ENCODE measurements around the gene OLFM1.
"Not testable (repeated sequence)": the region's sequence is repeated elsewhere in the genome, so short reads cannot be mapped to it uniquely, and the experiment has no call there.

The OLFM1 gene

DNA sequence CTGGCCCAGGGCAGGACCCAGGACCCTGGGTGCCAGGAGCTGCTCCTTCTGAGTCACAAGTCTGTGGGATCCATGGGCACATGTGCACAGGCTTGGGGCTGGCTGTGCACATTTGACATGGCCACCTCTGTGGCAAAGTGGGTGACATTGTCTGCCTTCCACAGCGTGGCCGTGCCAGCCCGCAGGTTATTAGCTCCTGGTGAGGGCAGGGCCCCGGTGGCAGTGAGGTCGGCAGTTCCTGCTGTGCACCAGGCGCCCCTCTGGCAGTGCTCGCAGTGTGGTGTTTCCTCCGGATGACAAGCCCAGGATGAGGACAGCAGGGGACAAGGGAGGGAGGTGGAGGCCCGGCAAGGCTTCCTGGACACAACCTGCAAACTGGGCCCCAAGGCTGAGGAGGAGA is 60.5 kb downstream of the OLFM1 start:
- no peaks in the 10 kb centered on the region for H3K36me3 ChIP-seq (ENCODE audit: low read depth)
- no peak for ATAC-seq (ENCODE audit: low read depth)
- H3K4me3 ChIP-seq (ENCODE audit: severe bottlenecking) = no peak overlapping the region
- H3K27ac ChIP-seq (ENCODE audit: poor library complexity, severe bottlenecking) = no peak overlapping the region
- TF ChIP-seq, protein P1, sequence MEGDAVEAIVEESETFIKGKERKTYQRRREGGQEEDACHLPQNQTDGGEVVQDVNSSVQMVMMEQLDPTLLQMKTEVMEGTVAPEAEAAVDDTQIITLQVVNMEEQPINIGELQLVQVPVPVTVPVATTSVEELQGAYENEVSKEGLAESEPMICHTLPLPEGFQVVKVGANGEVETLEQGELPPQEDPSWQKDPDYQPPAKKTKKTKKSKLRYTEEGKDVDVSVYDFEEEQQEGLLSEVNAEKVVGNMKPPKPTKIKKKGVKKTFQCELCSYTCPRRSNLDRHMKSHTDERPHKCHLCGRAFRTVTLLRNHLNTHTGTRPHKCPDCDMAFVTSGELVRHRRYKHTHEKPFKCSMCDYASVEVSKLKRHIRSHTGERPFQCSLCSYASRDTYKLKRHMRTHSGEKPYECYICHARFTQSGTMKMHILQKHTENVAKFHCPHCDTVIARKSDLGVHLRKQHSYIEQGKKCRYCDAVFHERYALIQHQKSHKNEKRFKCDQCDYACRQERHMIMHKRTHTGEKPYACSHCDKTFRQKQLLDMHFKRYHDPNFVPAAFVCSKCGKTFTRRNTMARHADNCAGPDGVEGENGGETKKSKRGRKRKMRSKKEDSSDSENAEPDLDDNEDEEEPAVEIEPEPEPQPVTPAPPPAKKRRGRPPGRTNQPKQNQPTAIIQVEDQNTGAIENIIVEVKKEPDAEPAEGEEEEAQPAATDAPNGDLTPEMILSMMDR (IDR thresholded peaks at IDR 0.05; ENCODE audit: poor library complexity, severe bottlenecking) = no peak
- H3K9me3 ChIP-seq (ENCODE audit: severe bottlenecking) = no peaks in the 10 kb centered on the region
- DNase-seq (ENCODE audit: low spot score) = no peak
- no peaks in the 10 kb centered on the region for H3K4me1 ChIP-seq (ENCODE audit: insufficient read depth, poor library complexity, severe bottlenecking)
- peaks cover 36% of the 10 kb centered on the region for H3K27me3 ChIP-seq (ENCODE audit: insufficient read depth, poor library complexity, severe bottlenecking)

DNA sequence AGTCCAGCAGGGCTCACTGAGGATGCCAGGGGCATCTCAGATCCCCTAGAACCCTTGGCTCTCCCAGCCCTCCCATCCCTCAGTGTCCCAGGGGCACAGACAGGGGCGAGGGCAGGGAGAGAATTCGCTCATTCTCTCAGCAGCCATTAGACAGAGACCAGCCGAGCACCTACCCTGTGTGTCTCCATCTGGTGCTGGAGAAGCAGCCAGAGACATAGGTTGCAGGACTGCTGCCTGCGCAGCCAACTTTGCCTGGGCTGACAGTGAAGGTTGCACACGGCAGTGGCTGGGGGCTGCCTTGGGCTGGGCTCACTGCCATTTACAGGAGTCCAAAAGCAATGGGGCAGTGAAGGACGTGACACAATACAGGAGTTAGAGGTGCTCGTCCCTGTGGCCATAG is 60.9 kb downstream of the OLFM1 start:
- Histone ChIP-seq H3K9me3 (ENCODE audit: severe bottlenecking) (no peaks in the 10 kb centered on the region), H3K4me3 (ENCODE audit: severe bottlenecking) (no peak overlapping the region), H3K4me1 (ENCODE audit: insufficient read depth, poor library complexity, severe bottlenecking) (no peaks in the 10 kb centered on the region), H3K27ac (ENCODE audit: poor library complexity, severe bottlenecking) (no peak overlapping the region), H3K27me3 (ENCODE audit: insufficient read depth, poor library complexity, severe bottlenecking) (peaks cover 36% of the 10 kb centered on the region), H3K36me3 (ENCODE audit: low read depth) (no peaks in the 10 kb centered on the region)
- DNase-seq (ENCODE audit: low spot score) = no peak
- TF ChIP-seq, protein P1 (IDR thresholded peaks at IDR 0.05; ENCODE audit: poor library complexity, severe bottlenecking) = no peak
- no peak for ATAC-seq (ENCODE audit: low read depth)

DNA sequence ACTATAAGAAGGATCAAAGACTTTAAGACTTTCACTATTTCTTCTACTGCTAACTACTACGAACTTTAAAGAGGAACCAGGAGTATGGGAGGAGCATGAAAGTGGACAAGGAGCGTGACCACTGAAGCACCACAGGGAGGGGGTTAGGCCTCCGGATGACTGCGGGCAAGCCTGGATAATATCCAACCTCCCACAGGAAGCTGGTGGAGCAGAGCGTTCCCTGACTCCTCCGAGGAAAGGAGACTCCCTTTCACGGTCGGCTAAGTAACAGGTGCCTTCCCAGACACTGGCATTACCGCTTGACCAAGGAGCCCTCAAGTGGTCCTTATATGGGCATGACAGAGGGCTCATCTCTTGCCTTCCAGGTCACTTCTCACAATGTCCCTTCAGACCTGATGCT is 62.4 kb downstream of the OLFM1 start:
- H3K36me3 ChIP-seq (ENCODE audit: low read depth); H3K4me1 ChIP-seq (ENCODE audit: insufficient read depth, poor library complexity, severe bottlenecking); H3K4me3 ChIP-seq (ENCODE audit: severe bottlenecking); DNase-seq (ENCODE audit: low spot score); ATAC-seq (ENCODE audit: low read depth); H3K27ac ChIP-seq (ENCODE audit: poor library complexity, severe bottlenecking); H3K9me3 ChIP-seq (ENCODE audit: severe bottlenecking): not testable (repeated sequence)
- H3K27me3 ChIP-seq (ENCODE audit: insufficient read depth, poor library complexity, severe bottlenecking) = peaks cover 29% of the 10 kb centered on the region

DNA sequence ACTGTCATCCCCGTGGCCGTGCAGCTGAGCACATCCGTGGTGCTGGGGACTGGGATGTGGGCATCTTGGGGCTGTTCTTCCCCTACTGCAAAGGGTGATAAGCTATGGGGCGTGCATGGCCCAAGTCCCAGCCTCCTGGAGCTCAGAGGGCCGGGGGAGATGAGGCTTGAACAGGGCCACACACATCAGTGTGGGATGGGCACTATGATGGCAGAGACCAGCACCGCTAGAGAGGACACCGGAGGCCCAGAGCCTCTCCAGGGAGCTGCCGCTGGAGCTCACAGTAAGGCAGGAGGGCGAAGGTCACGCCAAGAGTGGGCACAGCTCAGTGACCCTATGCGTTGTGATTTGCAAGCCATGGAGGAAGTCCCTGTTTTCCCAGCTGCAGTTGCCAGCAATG is 63.5 kb downstream of the OLFM1 start:
- no peak for DNase-seq (ENCODE audit: low spot score)
- Histone ChIP-seq H3K4me3 (ENCODE audit: severe bottlenecking) (no peak overlapping the region), H3K36me3 (ENCODE audit: low read depth) (no peaks in the 10 kb centered on the region), H3K27me3 (ENCODE audit: insufficient read depth, poor library complexity, severe bottlenecking) (peaks cover 18% of the 10 kb centered on the region), H3K9me3 (ENCODE audit: severe bottlenecking) (no peaks in the 10 kb centered on the region), H3K4me1 (ENCODE audit: insufficient read depth, poor library complexity, severe bottlenecking) (no peaks in the 10 kb centered on the region), H3K27ac (ENCODE audit: poor library complexity, severe bottlenecking) (no peak overlapping the region)
- no peak for ATAC-seq (ENCODE audit: low read depth)
- TF ChIP-seq, protein P1 (IDR thresholded peaks at IDR 0.05; ENCODE audit: poor library complexity, severe bottlenecking) = no peak

DNA sequence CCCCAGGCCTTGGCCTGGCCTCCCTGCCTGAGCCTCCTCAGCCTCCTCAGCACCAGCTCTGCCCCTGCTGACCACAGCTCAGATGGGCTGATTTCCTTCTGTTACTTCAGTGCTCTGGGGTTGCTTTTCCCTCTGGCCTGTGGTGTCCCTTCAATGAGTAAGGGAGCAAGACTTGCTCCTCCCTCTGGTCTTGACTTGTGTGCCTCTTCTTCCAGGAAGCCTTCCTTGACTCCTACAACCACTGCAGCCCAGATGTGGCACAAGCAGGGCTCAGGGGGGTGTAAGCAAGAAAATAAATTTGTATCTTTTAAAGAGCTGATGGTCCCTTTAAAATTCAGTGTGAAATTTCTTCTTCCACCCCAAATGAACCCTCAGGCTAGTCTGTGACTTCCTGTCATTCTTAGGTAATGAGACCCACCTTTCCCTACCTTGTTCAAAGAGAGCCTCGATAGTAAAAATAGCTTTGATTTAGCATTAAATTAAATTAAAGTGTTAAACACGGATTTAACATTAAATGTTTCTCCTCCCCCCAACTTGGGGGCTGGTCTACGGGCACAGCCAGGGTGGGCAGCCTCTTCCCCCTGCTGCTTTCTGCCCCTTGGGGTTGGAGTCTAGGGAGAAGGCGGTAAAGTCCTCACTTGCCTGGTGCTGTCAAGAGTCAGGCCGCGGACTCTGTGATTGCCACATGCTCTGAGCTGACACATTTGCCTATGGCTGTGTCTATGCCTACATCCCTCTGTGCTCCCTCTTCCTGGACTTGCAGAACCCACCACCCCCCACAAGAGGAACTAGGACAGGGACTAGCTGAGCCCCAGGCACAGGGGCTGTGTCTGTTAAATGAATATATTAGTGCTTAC is 64.5 kb downstream of the OLFM1 start:
- Histone ChIP-seq H3K9me3 (ENCODE audit: severe bottlenecking) (no peaks in the 10 kb centered on the region), H3K4me1 (ENCODE audit: insufficient read depth, poor library complexity, severe bottlenecking) (no peaks in the 10 kb centered on the region), H3K27ac (ENCODE audit: poor library complexity, severe bottlenecking) (no peak overlapping the region), H3K27me3 (ENCODE audit: insufficient read depth, poor library complexity, severe bottlenecking) (peaks cover 24% of the 10 kb centered on the region), H3K4me3 (ENCODE audit: severe bottlenecking) (no peak overlapping the region), H3K36me3 (ENCODE audit: low read depth) (no peaks in the 10 kb centered on the region)
- ATAC-seq (ENCODE audit: low read depth) = no peak
- no peak for DNase-seq (ENCODE audit: low spot score)
- TF ChIP-seq, protein P1 (IDR thresholded peaks at IDR 0.05; ENCODE audit: poor library complexity, severe bottlenecking) = no peak

All from RWPE2 (cell line).